Tongue (tissue), 2 donors: ENCODE data around the gene DCP1B. TPM values are rescaled to one million over a fixed set of nuclear protein-coding genes. Genes with fewer than 3 reads are reported as not detected.

Experiments
- DNase-seq: peaks from one replicate; pipeline ENCODE4 v3.0.0-alpha.2; 2015
- total RNA-seq: library from RNA; depleted of rRNA; stranded (reverse); fragments of >200 nt; gene quantifications from one replicate; pipeline ENCODE4 v1.2.3, GENCODE V29; 2014

Gene DCP1B
- total RNA-seq, 1 donor from 2014 or later, result 6.2 TPM

- DNase-seq, result no peak
Measured at GRCh38 chr12:1918884-1919236, 85.4 kb downstream of the DCP1B start.

GRCh38 chr12:1918081-1918883, 86.0 kb downstream of the DCP1B start, which contains the start of gene CACNA2D4:
Gene CACNA2D4, minus strand, starts transcription at chr12:1918652. Its CDS starts 179 bp downstream, at chr12:1918473.
- peak; percentile 81 for DNase-seq

- DNase-seq, result no peak
Measured at GRCh38 chr12:1917172-1918070, 86.8 kb downstream of the DCP1B start.

GRCh38 chr12:1916371-1917171, 87.7 kb downstream of the DCP1B start:
- peak; percentile 82 for DNase-seq

GRCh38 chr12:1915082-1915968, 88.9 kb downstream of the DCP1B start:
- no peak for DNase-seq

GRCh38 chr12:1914114-1914911, 89.9 kb downstream of the DCP1B start:
- DNase-seq, result no peak

- peak; percentile 75 for DNase-seq
Measured at GRCh38 chr12:1913377-1914113, 90.7 kb downstream of the DCP1B start.

GRCh38 chr12:1912580-1913376, 91.5 kb downstream of the DCP1B start:
- no peak for DNase-seq

GRCh38 chr12:1911598-1912575, 92.4 kb downstream of the DCP1B start:
- peak; percentile 95 for DNase-seq

GRCh38 chr12:1910468-1910867, 93.8 kb downstream of the DCP1B start:
- DNase-seq, result no peak

GRCh38 chr12:1908758-1909157, 95.5 kb downstream of the DCP1B start:
- no peak for DNase-seq

- DNase-seq, result no peak
Measured at GRCh38 chr12:1907652-1908611, 96.3 kb downstream of the DCP1B start.

- no peak for DNase-seq
Measured at GRCh38 chr12:1906579-1906978, 97.7 kb downstream of the DCP1B start.

- no peak for DNase-seq
Measured at GRCh38 chr12:1904875-1905274, 99.4 kb downstream of the DCP1B start.

- DNase-seq, result no peak
Measured at GRCh38 chr12:1896964-1897363, 107.3 kb downstream of the DCP1B start.
